Fibroblast of gingiva (primary cell): Measurements from ENCODE around the gene ARHGAP28.
A peak's percentile ranks its signal among the peaks of the same experiment; 100 is the strongest.

Source experiments
- DNase-seq: peaks from one replicate; pipeline ENCODE4 v3.0.0-alpha.2; 2011; ENCODE audit warnings: low read depth

The ARHGAP28 gene

GRCh38 chr18:6874315-6874714 is 144.8 kb downstream of the ARHGAP28 start:
- DNase-seq: no peak

GRCh38 chr18:6875749-6876148 is 146.2 kb downstream of the ARHGAP28 start:
- no peak for DNase-seq

- peak; percentile 38 for DNase-seq
Measured at GRCh38 chr18:6876641-6877041, 147.1 kb downstream of the ARHGAP28 start.

DNA sequence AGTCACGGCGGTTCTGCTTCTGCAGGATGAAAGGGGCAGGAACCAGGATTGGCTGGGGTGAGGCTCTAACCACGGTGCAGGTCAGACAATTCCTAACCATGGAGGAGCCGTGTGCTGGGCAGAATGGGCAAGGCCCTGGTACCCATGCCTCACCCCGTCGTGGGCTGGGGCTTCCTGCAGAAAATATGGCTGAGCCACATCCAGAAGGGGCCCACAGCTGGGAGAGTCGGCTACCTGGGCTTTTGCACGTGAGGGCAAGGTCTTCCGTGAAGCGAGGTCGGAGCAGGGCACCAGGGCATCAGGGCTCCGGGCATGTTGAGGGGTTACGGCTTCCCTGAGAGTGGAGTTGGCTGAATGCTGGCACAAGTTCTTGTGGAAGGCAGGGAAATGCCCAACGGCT is 147.8 kb downstream of the ARHGAP28 start:
- no peak for DNase-seq

GRCh38 chr18:6878556-6879297 is 149.2 kb downstream of the ARHGAP28 start:
- DNase-seq: peak; percentile 57

GRCh38 chr18:6879508-6880195 is 150.1 kb downstream of the ARHGAP28 start:
- DNase-seq: no peak

DNA sequence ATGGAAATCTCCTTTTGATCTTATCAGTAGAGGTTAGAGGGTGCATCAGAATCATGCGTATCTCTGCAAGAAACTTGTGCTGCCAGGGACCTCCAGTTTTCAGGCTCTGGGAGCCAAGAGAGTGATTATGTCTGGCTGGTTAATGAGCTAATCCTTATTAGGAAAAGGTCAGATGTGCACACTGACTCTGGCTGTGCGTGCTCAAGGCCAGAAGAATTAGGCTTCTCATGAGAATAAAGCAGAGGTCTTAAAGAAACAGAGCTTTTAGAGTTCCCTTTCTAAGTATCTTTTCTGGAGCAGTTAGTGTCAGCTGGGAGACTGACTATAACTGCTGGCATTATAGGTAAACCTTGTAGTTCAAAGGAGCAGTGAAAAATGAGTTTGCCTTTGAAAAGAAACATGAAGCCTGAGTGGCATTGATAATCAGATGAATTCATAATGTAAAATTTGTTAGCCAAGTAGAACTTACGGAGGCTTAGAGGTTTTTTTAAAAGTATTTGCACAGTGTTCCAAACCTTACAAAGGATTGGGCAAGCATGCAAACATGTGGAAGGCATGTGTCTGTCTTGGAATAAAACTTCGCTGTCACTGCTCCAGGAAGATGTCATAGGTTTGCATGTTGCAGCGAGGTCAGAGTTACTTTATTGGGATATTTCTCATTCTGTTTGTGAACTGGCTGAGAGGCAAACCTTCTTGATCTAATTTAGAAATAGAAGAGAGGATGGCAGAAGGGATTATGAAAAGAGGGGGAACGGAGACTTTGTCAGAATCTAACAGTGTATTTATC is 151.7 kb downstream of the ARHGAP28 start:
- peak; percentile 88 for DNase-seq

DNA sequence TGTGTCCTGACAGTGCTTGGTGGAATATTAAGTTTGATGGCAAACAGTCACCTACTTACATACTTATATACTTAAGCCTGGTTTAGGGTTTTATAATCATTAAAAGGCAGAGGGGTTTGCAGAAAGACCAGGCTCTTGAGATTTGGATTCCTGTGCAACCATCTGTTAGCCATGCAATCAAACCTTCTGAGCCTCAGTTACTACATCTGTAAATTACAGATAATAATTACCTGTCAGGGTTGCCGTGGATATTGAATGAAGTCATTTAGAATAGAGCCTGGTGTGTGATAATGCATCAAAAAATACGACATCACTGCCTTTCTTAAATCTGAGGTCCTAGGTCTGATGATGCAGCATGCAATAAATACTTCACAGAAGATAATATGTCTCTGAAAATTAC is 152.9 kb downstream of the ARHGAP28 start:
- DNase-seq: no peak

GRCh38 chr18:6885006-6885481 is 155.5 kb downstream of the ARHGAP28 start:
- no peak for DNase-seq

- DNase-seq: peak; percentile 36
Measured at GRCh38 chr18:6885992-6886796, 156.7 kb downstream of the ARHGAP28 start.

- DNase-seq: no peak
Measured at GRCh38 chr18:6886797-6887330, 157.3 kb downstream of the ARHGAP28 start.

- no peak for DNase-seq
Measured at GRCh38 chr18:6891788-6892187, 162.3 kb downstream of the ARHGAP28 start.

DNA sequence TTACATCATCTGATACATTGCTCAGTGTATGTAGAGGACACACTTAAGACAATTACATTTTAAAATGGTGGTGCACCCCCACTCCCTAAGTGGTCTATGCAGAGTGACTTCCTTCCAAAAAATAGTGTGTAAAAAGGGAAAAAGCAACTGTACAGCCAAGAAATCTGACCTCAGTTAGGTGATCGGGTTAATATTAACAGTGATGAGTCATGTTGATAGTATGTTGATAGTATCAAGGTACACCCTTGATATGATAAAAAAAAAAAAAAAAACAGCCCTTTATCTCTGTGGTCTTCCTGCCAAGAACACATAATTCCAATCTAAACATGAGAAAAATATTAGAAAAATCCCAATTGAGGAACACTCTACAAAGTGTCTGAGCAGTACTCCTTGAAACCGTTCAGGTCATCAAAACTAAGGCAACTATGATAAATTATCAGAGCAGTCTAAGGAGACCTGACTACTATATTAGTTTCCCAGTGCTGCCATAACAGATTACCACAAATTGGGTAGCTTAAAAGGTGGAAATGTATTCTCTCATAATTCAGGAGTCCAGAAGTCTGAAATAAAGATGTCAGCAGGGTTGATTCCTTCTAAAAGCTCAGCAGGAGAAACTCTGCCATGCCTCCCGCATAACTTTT is 171.9 kb downstream of the ARHGAP28 start:
- DNase-seq: no peak

DNA sequence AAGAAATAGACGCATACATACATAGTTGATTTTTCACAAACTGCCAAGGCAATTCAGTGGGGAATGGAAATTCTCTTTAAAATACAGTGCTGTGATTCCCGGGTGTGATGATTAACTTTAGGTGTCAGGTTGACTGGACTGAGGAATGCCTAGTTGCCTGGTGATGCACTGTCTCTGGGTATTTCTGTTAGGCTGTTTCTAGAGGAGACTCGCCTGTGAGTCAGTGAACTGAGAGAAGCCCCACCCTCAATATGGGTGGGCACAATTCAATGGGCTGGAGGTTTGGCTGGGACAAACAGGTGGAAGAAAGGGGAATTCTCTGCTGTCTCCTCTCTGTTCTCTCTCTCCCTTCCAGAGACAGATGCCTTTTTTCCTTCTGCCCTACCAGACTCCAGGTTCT is 187.6 kb downstream of the ARHGAP28 start:
- no peak for DNase-seq

DNA sequence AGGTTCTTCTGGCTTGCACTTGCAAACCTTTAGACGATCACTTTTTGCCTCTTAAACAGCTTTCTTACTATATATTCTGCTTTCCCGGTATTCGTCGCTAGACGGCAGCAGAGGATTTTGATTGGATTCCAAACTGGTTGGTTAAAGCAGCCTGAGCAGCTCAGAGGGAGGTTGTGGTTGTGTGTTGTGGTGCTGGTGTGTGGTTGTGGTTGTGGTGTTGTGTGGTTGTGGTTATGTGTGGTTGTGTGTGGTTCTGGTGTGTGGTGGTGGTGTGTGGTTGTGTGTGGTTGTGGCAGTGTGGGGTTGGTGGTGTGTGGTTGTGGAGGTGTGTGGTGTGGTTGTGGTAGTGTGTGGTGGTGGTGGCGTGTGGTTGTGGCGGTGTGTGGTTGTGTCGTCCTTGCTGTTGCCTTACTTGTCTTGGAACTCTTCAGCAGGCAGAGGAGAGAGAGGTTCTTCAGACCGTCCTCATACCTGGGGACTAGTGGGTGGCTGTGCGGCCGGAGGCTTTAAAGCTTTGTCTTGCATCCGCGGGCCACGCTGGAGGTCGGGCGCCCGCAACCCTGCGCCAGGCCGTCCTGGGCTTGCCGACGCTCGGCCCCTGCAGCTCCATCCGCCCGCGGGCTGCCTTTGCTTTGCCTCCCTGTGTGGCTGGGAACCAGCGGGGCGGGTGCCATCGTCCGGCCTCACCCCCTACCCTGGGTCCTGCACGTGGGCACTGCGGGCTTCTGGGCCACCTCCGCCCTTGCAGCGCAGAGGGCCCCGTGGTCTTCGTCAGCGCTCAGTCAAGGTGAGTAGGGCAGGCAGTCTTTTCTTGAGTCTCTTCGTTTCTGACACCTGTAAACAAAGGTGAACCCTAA is 190.8 kb downstream of the ARHGAP28 start:
- peak; percentile 60 for DNase-seq

GRCh38 chr18:6921571-6921970 is 192.1 kb downstream of the ARHGAP28 start:
- no peak for DNase-seq

GRCh38 chr18:6923220-6923619 is 193.7 kb downstream of the ARHGAP28 start:
- DNase-seq: no peak

- no peak for DNase-seq
Measured at GRCh38 chr18:6927153-6927552, 197.6 kb downstream of the ARHGAP28 start.

DNA sequence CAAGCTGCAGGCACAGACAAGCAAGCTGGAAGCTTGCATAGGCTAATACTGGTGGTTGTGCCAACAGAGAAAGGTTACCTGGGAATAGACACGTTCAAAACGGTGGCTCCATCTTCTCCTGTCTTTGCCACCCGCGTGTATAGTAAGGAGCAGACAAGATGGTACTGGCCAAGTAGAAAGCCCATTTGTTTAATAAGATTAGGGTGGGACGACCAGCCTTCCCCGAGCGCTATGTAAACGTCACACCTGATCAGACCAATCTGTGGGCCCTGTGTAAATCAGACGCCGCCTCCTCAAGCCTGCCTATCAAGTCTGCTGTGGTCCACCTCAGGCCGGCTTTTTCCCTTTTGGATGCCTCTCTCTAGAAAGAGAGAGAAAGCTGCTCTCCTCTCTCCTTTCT is 198.8 kb downstream of the ARHGAP28 start:
- DNase-seq: no peak
